ENCODE data around the gene ANKRD29. TPM values are rescaled to one million over a fixed set of nuclear protein-coding genes. Genes with fewer than 3 reads are reported as not detected.
"Not testable (repeated sequence)": the region's sequence is repeated elsewhere in the genome, so short reads cannot be mapped to it uniquely, and the experiment has no call there.

ANKRD29 gene
- polyA plus RNA-seq, 1 donor: 6.1 TPM

GRCh38 chr18:23646282-23646681 is 16.4 kb downstream of the ANKRD29 start:
- H3K27me3 ChIP-seq (ENCODE audit: control insufficient read depth, insufficient read depth, low read length): no peaks in the 10 kb centered on the region
- H3K4me1 ChIP-seq (ENCODE audit: control insufficient read depth, insufficient read depth, low read length): peaks cover 9% of the 10 kb centered on the region
- WGBS (ENCODE audit: insufficient coverage, low lambda C conversion rate): 100% methylated on average over 2 of the region's 2 CpGs
- H3K27ac ChIP-seq (ENCODE audit: low read length): no peak overlapping the region
- no peaks in the 10 kb centered on the region for H3K36me3 ChIP-seq (ENCODE audit: control insufficient read depth, insufficient read depth, low read length)
- peaks cover 11% of the 10 kb centered on the region for H3K9me3 ChIP-seq (ENCODE audit: control insufficient read depth, low read depth, low read length)
- H3K4me3 ChIP-seq (ENCODE audit: low read length): no peak overlapping the region
- DNase-seq: no peak

- H3K36me3 ChIP-seq (ENCODE audit: control insufficient read depth, insufficient read depth, low read length): no peaks in the 10 kb centered on the region
- no peak overlapping the region for H3K4me3 ChIP-seq (ENCODE audit: low read length)
- no peak overlapping the region for H3K27ac ChIP-seq (ENCODE audit: low read length)
- no peak for DNase-seq
- H3K27me3 ChIP-seq (ENCODE audit: control insufficient read depth, insufficient read depth, low read length): no peaks in the 10 kb centered on the region
- H3K4me1 ChIP-seq (ENCODE audit: control insufficient read depth, insufficient read depth, low read length): peaks cover 4% of the 10 kb centered on the region
- WGBS (ENCODE audit: insufficient coverage, low lambda C conversion rate): no CpG with 5 or more reads among the region's 4 CpGs
- peaks cover 14% of the 10 kb centered on the region for H3K9me3 ChIP-seq (ENCODE audit: control insufficient read depth, low read depth, low read length)
These were observed 17.0 kb downstream of the ANKRD29 start for GRCh38 chr18:23645568-23646175.

GRCh38 chr18:23643815-23644490 is 18.8 kb downstream of the ANKRD29 start:
- Histone ChIP-seq H3K4me3 (ENCODE audit: low read length) (no peak overlapping the region), H3K36me3 (ENCODE audit: control insufficient read depth, insufficient read depth, low read length) (no peaks in the 10 kb centered on the region), H3K27me3 (ENCODE audit: control insufficient read depth, insufficient read depth, low read length) (no peaks in the 10 kb centered on the region), H3K4me1 (ENCODE audit: control insufficient read depth, insufficient read depth, low read length) (no peaks in the 10 kb centered on the region), H3K9me3 (ENCODE audit: control insufficient read depth, low read depth, low read length) (peaks cover 14% of the 10 kb centered on the region), H3K27ac (ENCODE audit: low read length) (no peak overlapping the region)
- WGBS (ENCODE audit: insufficient coverage, low lambda C conversion rate): 50% methylated on average over 1 of the region's 2 CpGs
- DNase-seq: no peak

GRCh38 chr18:23641937-23642666 is 20.6 kb downstream of the ANKRD29 start:
- Histone ChIP-seq H3K4me3 (ENCODE audit: low read length) (no peak overlapping the region), H3K9me3 (ENCODE audit: control insufficient read depth, low read depth, low read length) (peaks cover 14% of the 10 kb centered on the region)

GRCh38 chr18:23641143-23641720 is 21.5 kb downstream of the ANKRD29 start:
- Histone ChIP-seq H3K4me3 (ENCODE audit: low read length) (no peak overlapping the region), H3K9me3 (ENCODE audit: control insufficient read depth, low read depth, low read length) (peaks cover 14% of the 10 kb centered on the region), H3K27me3 (ENCODE audit: control insufficient read depth, insufficient read depth, low read length) (no peaks in the 10 kb centered on the region), H3K36me3 (ENCODE audit: control insufficient read depth, insufficient read depth, low read length) (no peaks in the 10 kb centered on the region), H3K27ac (ENCODE audit: low read length) (no peak overlapping the region), H3K4me1 (ENCODE audit: control insufficient read depth, insufficient read depth, low read length) (no peaks in the 10 kb centered on the region)
- DNase-seq: no peak
- WGBS (ENCODE audit: insufficient coverage, low lambda C conversion rate): no CpG with 5 or more reads among the region's 11 CpGs

More at GRCh38 chr18:23641937-23642666, 20.6 kb downstream of the ANKRD29 start:
- no peaks in the 10 kb centered on the region for H3K4me1 ChIP-seq (ENCODE audit: control insufficient read depth, insufficient read depth, low read length)
- no peaks in the 10 kb centered on the region for H3K27me3 ChIP-seq (ENCODE audit: control insufficient read depth, insufficient read depth, low read length)
- DNase-seq: no peak
- no peak overlapping the region for H3K27ac ChIP-seq (ENCODE audit: low read length)
- no CpG with 5 or more reads among the region's 11 CpGs for WGBS (ENCODE audit: insufficient coverage, low lambda C conversion rate)
- no peaks in the 10 kb centered on the region for H3K36me3 ChIP-seq (ENCODE audit: control insufficient read depth, insufficient read depth, low read length)

GRCh38 chr18:23640052-23640451 is 22.7 kb downstream of the ANKRD29 start:
- Histone ChIP-seq H3K4me1 (ENCODE audit: control insufficient read depth, insufficient read depth, low read length) (peaks cover 6% of the 10 kb centered on the region), H3K4me3 (ENCODE audit: low read length) (no peak overlapping the region), H3K27me3 (ENCODE audit: control insufficient read depth, insufficient read depth, low read length) (no peaks in the 10 kb centered on the region), H3K27ac (ENCODE audit: low read length) (no peak overlapping the region), H3K9me3 (ENCODE audit: control insufficient read depth, low read depth, low read length) (peaks cover 14% of the 10 kb centered on the region), H3K36me3 (ENCODE audit: control insufficient read depth, insufficient read depth, low read length) (no peaks in the 10 kb centered on the region)
- no CpG with 5 or more reads among the region's 2 CpGs for WGBS (ENCODE audit: insufficient coverage, low lambda C conversion rate)
- no peak for DNase-seq

GRCh38 chr18:23636433-23636832 is 26.3 kb downstream of the ANKRD29 start:
- H3K27ac ChIP-seq (ENCODE audit: low read length); H3K4me1 ChIP-seq (ENCODE audit: control insufficient read depth, insufficient read depth, low read length); H3K27me3 ChIP-seq (ENCODE audit: control insufficient read depth, insufficient read depth, low read length); H3K4me3 ChIP-seq (ENCODE audit: low read length); H3K36me3 ChIP-seq (ENCODE audit: control insufficient read depth, insufficient read depth, low read length); H3K9me3 ChIP-seq (ENCODE audit: control insufficient read depth, low read depth, low read length); DNase-seq: not testable (repeated sequence)
- WGBS (ENCODE audit: insufficient coverage, low lambda C conversion rate): no CpG with 5 or more reads among the region's 5 CpGs

GRCh38 chr18:23636071-23636399 is 26.7 kb downstream of the ANKRD29 start:
- WGBS (ENCODE audit: insufficient coverage, low lambda C conversion rate): no CpG with 5 or more reads among the region's 3 CpGs
- DNase-seq: peak; percentile 34 to 56

GRCh38 chr18:23635283-23636070 is 27.2 kb downstream of the ANKRD29 start:
- H3K4me3 ChIP-seq (ENCODE audit: low read length): no peak overlapping the region
- DNase-seq: no peak
- peaks cover 6% of the 10 kb centered on the region for H3K4me1 ChIP-seq (ENCODE audit: control insufficient read depth, insufficient read depth, low read length)
- H3K27ac ChIP-seq (ENCODE audit: low read length): peak overlapping the region; percentile 13
- no peaks in the 10 kb centered on the region for H3K9me3 ChIP-seq (ENCODE audit: control insufficient read depth, low read depth, low read length)
- WGBS (ENCODE audit: insufficient coverage, low lambda C conversion rate): 70% methylated on average over 2 of the region's 6 CpGs
- H3K36me3 ChIP-seq (ENCODE audit: control insufficient read depth, insufficient read depth, low read length): no peaks in the 10 kb centered on the region
- no peaks in the 10 kb centered on the region for H3K27me3 ChIP-seq (ENCODE audit: control insufficient read depth, insufficient read depth, low read length)

More at GRCh38 chr18:23636071-23636399, 26.7 kb downstream of the ANKRD29 start:
- peaks cover 1% of the 10 kb centered on the region for H3K9me3 ChIP-seq (ENCODE audit: control insufficient read depth, low read depth, low read length)
- no peak overlapping the region for H3K4me3 ChIP-seq (ENCODE audit: low read length)
- no peaks in the 10 kb centered on the region for H3K27me3 ChIP-seq (ENCODE audit: control insufficient read depth, insufficient read depth, low read length)
- H3K36me3 ChIP-seq (ENCODE audit: control insufficient read depth, insufficient read depth, low read length): no peaks in the 10 kb centered on the region
- H3K4me1 ChIP-seq (ENCODE audit: control insufficient read depth, insufficient read depth, low read length): peaks cover 6% of the 10 kb centered on the region
- peak overlapping the region; percentile 13 for H3K27ac ChIP-seq (ENCODE audit: low read length)

- Histone ChIP-seq H3K27me3 (ENCODE audit: control insufficient read depth, insufficient read depth, low read length) (no peaks in the 10 kb centered on the region), H3K4me1 (ENCODE audit: control insufficient read depth, insufficient read depth, low read length) (peaks cover 11% of the 10 kb centered on the region), H3K9me3 (ENCODE audit: control insufficient read depth, low read depth, low read length) (no peaks in the 10 kb centered on the region), H3K4me3 (ENCODE audit: low read length) (no peak overlapping the region), H3K36me3 (ENCODE audit: control insufficient read depth, insufficient read depth, low read length) (no peaks in the 10 kb centered on the region), H3K27ac (ENCODE audit: low read length) (no peak overlapping the region)
- no peak for DNase-seq
- WGBS (ENCODE audit: insufficient coverage, low lambda C conversion rate): 100% methylated on average over 1 of the region's 3 CpGs
These were observed 28.0 kb downstream of the ANKRD29 start for GRCh38 chr18:23634692-23635091.
